ENCODE data around the gene ATXN7L2.

The ATXN7L2 gene

GRCh38 chr1:109537450-109538178, 53.9 kb downstream of the ATXN7L2 start:
- Histone ChIP-seq H3K27ac (ENCODE audit: low read depth, low read length) (no peak overlapping the region), H3K79me2 (ENCODE audit: control insufficient read depth, insufficient read depth, low read length, unreplicated experiment) (no peaks in the 10 kb centered on the region), H2AFZ (ENCODE audit: low read length, unreplicated experiment) (no peak overlapping the region), H3K4me3 (ENCODE audit: low read depth, low read length) (no peak overlapping the region), H3K27me3 (ENCODE audit: insufficient read depth, low read length) (no peaks in the 10 kb centered on the region), H3K36me3 (ENCODE audit: insufficient read depth, low read length) (no peaks in the 10 kb centered on the region), H3K4me1 (ENCODE audit: control insufficient read depth, insufficient read depth, low read length, unreplicated experiment) (peaks cover 10% of the 10 kb centered on the region)

DNA sequence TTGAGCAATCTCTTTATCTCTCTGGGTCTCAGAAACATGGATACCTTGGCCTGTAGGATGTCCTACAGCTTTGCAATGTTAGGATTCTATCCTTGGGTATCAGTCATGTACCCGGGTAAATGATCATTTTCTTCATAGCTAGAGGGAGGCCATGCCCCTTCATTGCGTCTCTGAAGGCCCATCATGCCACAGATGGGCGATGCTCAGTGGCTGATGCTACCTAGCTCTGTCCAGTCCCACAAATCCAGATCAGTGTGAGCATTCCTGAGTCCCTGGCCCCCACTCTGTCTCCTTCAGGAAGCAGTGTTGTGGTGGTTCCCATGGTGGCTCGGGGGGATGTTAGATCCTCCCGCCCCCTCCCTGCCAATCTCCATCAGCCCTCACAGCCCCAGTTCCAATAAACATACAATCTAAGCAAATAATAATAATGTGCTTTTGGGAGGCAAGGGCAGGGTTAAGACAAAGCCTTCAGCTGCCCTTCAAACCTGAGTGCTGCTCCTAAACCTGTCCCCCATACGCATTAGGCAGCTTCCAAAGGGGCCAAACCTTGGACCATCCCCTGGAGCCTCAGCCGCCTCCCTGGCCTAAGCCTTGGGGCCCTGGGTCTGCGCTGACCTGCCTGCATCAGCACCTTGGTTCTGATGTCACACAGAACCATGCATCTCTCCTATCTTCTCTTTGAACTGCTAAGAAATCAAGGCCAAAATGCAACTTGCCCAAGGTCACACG, 55.3 kb downstream of the ATXN7L2 start:
- H3K27ac ChIP-seq (ENCODE audit: low read depth, low read length), result no peak overlapping the region
- H3K36me3 ChIP-seq (ENCODE audit: insufficient read depth, low read length), result no peaks in the 10 kb centered on the region
- no peak overlapping the region for H2AFZ ChIP-seq (ENCODE audit: low read length, unreplicated experiment)
- no peaks in the 10 kb centered on the region for H3K79me2 ChIP-seq (ENCODE audit: control insufficient read depth, insufficient read depth, low read length, unreplicated experiment)
- H3K4me3 ChIP-seq (ENCODE audit: low read depth, low read length), result no peak overlapping the region
- H3K27me3 ChIP-seq (ENCODE audit: insufficient read depth, low read length), result no peaks in the 10 kb centered on the region
- H3K4me1 ChIP-seq (ENCODE audit: control insufficient read depth, insufficient read depth, low read length, unreplicated experiment), result peaks cover 8% of the 10 kb centered on the region

DNA sequence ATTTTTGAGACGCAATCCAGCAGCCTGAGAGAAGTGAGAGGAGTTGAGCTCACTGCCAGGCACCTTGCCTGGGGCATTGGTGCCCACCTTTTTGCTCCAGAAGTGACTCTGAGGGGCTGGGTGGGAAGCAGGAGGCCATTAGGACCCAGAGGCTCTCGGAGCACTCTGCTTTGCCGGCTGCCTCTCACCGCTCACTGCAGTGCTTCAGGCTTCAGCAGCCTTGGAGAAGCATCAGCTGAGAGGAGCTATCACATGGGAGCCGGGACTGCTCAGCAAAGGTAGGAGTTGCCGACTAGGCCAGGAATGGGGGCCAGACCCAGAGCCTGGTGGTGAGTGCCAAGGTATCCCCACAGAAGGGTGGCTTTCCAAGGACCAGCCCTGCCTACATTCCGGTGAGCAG, 56.0 kb downstream of the ATXN7L2 start, which contains the start of gene GPR61:
Gene GPR61 (plus strand): TSS at position 197 of the 400 bp plus-strand sequence. CDS start 3,151 bp downstream, outside the sequence.
- H3K27me3 ChIP-seq (ENCODE audit: insufficient read depth, low read length), result no peaks in the 10 kb centered on the region
- no peaks in the 10 kb centered on the region for H3K79me2 ChIP-seq (ENCODE audit: control insufficient read depth, insufficient read depth, low read length, unreplicated experiment)
- H3K27ac ChIP-seq (ENCODE audit: low read depth, low read length), result no peak within 1 kb of the TSS
- H3K36me3 ChIP-seq (ENCODE audit: insufficient read depth, low read length), result no peaks in the 10 kb centered on the region
- H3K4me1 ChIP-seq (ENCODE audit: control insufficient read depth, insufficient read depth, low read length, unreplicated experiment), result peaks cover 8% of the 10 kb centered on the region
- H3K4me3 ChIP-seq (ENCODE audit: low read depth, low read length), result no peak within 1 kb of the TSS
- no peak within 1 kb of the TSS for H2AFZ ChIP-seq (ENCODE audit: low read length, unreplicated experiment)

- Histone ChIP-seq H3K4me3 (ENCODE audit: low read depth, low read length) (no peak overlapping the region), H3K79me2 (ENCODE audit: control insufficient read depth, insufficient read depth, low read length, unreplicated experiment) (no peaks in the 10 kb centered on the region), H3K27me3 (ENCODE audit: insufficient read depth, low read length) (no peaks in the 10 kb centered on the region), H3K4me1 (ENCODE audit: control insufficient read depth, insufficient read depth, low read length, unreplicated experiment) (peaks cover 8% of the 10 kb centered on the region), H2AFZ (ENCODE audit: low read length, unreplicated experiment) (peak overlapping the region; percentile 12), H3K27ac (ENCODE audit: low read depth, low read length) (no peak overlapping the region), H3K36me3 (ENCODE audit: insufficient read depth, low read length) (no peaks in the 10 kb centered on the region)
Measured at GRCh38 chr1:109541102-109541501, 57.4 kb downstream of the ATXN7L2 start.
